Neural progenitor cell (in vitro differentiated cells): ENCODE data around the gene FXYD7. TPM values are rescaled to one million over a fixed set of nuclear protein-coding genes. Genes with fewer than 3 reads are reported as not detected.

Experiments used
- DNase-seq: peaks from one replicate; pipeline ENCODE4 v3.0.0-alpha.2; 2016; ENCODE audit warnings: low spot score
- H2AFZ ChIP-seq: fragments of 200-600 bp; sonication (generic); replicated peaks from 2 replicates; pipeline ENCODE4 v1.6.1; 2016; ENCODE audit warnings: antibody characterized with exemption
- H3F3A ChIP-seq: fragments of 200-600 bp; sonication (generic); 2 replicates; pipeline ENCODE4 v1.6.1; 2016; ENCODE audit warnings: antibody characterized with exemption, low read depth
- H3K27ac ChIP-seq: fragments of 200-600 bp; sonication (generic); 2 replicates; pipeline ENCODE4 v1.5.1; 2016; ENCODE audit warnings: mild to moderate bottlenecking
- H3K27me3 ChIP-seq: fragments of 200-600 bp; sonication (generic); 2 replicates; pipeline ENCODE4 v1.6.1; 2016; ENCODE audit warnings: mild to moderate bottlenecking, moderate library complexity
- H3K36me3 ChIP-seq: fragments of 200-600 bp; sonication (generic); 2 replicates; pipeline ENCODE4 v1.5.1; 2016
- H3K4me1 ChIP-seq: fragments of 200-600 bp; sonication (generic); 2 replicates; pipeline ENCODE4 v1.6.1; 2016; ENCODE audit warnings: mixed run types
- H3K4me2 ChIP-seq: fragments of 200-600 bp; sonication (generic); 2 replicates; pipeline ENCODE4 v1.6.1; 2016
- H3K4me3 ChIP-seq: fragments of 200-600 bp; sonication (generic); 2 replicates; pipeline ENCODE4 v1.5.1; 2016
- H3K79me2 ChIP-seq: fragments of 200-600 bp; sonication (generic); 2 replicates; pipeline ENCODE4 v1.6.1; 2016; ENCODE audit warnings: low read depth
- H3K9ac ChIP-seq: fragments of 200-600 bp; sonication (generic); 2 replicates; pipeline ENCODE4 v1.6.1; 2016
- H3K9me3 ChIP-seq: fragments of 200-600 bp; sonication (generic); 2 replicates; pipeline ENCODE4 v1.5.1; 2016; ENCODE audit warnings: low read depth
- H4K20me1 ChIP-seq: fragments of 200-600 bp; sonication (generic); 2 replicates; pipeline ENCODE4 v1.6.1; 2016; ENCODE audit warnings: low read depth
- H3K27ac Mint-ChIP-seq: 3 replicates; pipeline ENCODE4 v1.8.0; 2021; ENCODE audit warnings: mixed read lengths
- H3K27me3 Mint-ChIP-seq: 2 replicates; pipeline ENCODE4 v1.8.0; 2022; ENCODE audit warnings: low read depth, mild to moderate bottlenecking, inconsistent platforms, moderate library complexity, mixed read lengths; ENCODE audit not compliant: insufficient read depth
- H3K36me3 Mint-ChIP-seq: 3 replicates; pipeline ENCODE4 v1.8.0; 2021; ENCODE audit warnings: mixed read lengths
- H3K4me1 Mint-ChIP-seq: 3 replicates; pipeline ENCODE4 v1.8.0; 2021; ENCODE audit warnings: mixed read lengths
- H3K4me3 Mint-ChIP-seq: 3 replicates; pipeline ENCODE4 v1.8.0; 2021; ENCODE audit warnings: mild to moderate bottlenecking, moderate library complexity, mixed read lengths
- H3K9me3 Mint-ChIP-seq: 3 replicates; pipeline ENCODE4 v1.8.0; 2020; ENCODE audit warnings: mixed read lengths
- EZH2 ChIP-seq: fragments of 200-600 bp; sonication (generic); IDR thresholded peaks from 2 replicates; pipeline ENCODE4 v1.6.1; 2017; ENCODE audit warnings: antibody characterized with exemption, mild to moderate bottlenecking, moderate library complexity
- EZH2phosphoT487 ChIP-seq: fragments of 200-600 bp; sonication (generic); IDR thresholded peaks from 2 replicates; pipeline ENCODE4 v1.6.1; 2017; ENCODE audit warnings: antibody characterized with exemption
- total RNA-seq: library from RNA; depleted of rRNA; stranded (reverse); fragments of >200 nt; gene quantifications from 2 replicates; pipeline ENCODE4 v1.2.3, GENCODE V29; 2015; ENCODE audit warnings: low replicate concordance
- TF ChIP-seq, protein P1 (sequence below): fragments of 200-600 bp; sonication (generic); IDR thresholded peaks from 2 replicates; pipeline ENCODE4 v1.5.1; 2017; ENCODE audit warnings: antibody characterized with exemption, mild to moderate bottlenecking

Gene FXYD7
- total RNA-seq, 1 donor from 2014 or later: 0.13 TPM

DNA sequence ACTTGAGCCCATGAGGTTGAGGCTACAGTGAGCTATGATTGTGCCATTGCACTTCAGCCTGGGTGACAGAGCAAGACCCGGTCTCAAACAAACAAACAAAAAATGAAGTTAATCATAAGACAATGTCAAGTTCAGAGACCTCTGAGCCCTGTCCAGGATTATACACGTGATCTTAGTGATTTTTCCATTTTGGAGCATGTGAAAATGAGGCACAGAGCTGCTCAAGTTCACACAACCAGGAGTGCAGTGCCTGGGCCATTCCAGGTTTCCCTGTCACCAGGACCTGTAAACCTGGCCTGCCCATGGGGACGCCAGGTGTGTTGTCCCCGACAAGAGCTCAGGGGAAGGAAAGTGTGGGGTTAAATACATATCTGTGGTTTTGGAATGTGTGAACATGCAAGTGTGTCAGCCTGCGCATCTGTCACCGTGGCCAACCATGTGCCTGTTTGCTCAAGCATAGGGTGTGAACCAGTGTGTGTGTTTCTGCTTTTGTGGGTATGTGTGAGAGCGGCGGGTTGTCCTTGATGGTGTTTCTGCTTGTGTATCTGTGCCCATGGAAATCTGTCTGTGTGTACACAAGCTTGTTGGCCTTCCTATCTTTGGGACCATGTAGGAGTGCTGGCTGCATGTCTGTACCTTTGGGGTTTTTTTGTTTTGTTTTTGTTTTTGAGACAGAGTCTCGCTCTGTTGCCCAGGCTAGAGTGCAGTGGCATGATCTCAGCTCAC lies 5.9 kb upstream of the FXYD7 start:
- no peak for DNase-seq
- H3K36me3 Mint-ChIP-seq: no peaks in the 10 kb centered on the region

DNA sequence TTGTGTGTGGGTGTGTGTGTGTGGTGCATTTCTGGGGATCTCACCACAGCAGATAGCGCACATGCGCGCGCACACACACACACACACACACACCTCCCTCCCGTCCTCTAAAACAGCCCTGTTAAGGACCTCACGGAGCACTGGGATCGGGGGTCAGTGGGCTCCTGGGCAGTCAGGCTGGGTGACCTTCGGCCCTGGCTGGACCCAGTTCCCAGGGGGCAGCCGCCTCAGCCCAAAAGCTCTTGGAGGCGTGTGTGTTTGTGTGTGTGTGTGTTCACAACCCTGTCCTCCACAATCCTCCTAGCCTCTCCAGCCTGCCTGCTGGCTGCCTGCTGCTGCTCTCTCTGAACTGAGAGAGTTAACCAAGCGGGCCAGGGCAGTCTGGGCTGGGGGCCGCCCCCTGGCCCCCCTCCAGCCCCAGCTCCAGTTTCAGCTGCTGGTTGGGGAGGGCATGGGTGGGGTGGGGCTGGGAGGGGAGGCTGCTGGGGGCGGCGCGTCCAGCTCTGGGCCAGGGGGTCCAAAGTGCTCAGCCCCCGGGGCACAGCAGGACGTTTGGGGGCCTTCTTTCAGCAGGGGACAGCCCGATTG lies 4.7 kb upstream of the FXYD7 start, which contains the start of gene FXYD1:
TSS of gene FXYD1 (plus strand) at position 520 of the 588 bp plus-strand sequence. CDS start 1,256 bp downstream, outside the sequence.
- H3K9me3 ChIP-seq: no peaks in the 10 kb centered on the region
- H4K20me1 ChIP-seq: peaks cover 3% of the 10 kb centered on the region
- H2AFZ ChIP-seq: no peak within 1 kb of the TSS
- H3K27ac ChIP-seq: no peak within 1 kb of the TSS
- peaks cover 33% of the 10 kb centered on the region for H3K27me3 ChIP-seq
- H3K4me1 ChIP-seq: peaks cover 34% of the 10 kb centered on the region
- H3K79me2 ChIP-seq: no peaks in the 10 kb centered on the region
- Mint-ChIP-seq H3K36me3 (no peaks in the 10 kb centered on the region), H3K27ac (peak within 1 kb of the TSS; percentile 88), H3K4me3 (peak within 1 kb of the TSS; percentile 76), H3K4me1 (peaks cover 52% of the 10 kb centered on the region), H3K27me3 (peaks cover 21% of the 10 kb centered on the region), H3K9me3 (peaks cover 3% of the 10 kb centered on the region)
- TF ChIP-seq, protein P1, sequence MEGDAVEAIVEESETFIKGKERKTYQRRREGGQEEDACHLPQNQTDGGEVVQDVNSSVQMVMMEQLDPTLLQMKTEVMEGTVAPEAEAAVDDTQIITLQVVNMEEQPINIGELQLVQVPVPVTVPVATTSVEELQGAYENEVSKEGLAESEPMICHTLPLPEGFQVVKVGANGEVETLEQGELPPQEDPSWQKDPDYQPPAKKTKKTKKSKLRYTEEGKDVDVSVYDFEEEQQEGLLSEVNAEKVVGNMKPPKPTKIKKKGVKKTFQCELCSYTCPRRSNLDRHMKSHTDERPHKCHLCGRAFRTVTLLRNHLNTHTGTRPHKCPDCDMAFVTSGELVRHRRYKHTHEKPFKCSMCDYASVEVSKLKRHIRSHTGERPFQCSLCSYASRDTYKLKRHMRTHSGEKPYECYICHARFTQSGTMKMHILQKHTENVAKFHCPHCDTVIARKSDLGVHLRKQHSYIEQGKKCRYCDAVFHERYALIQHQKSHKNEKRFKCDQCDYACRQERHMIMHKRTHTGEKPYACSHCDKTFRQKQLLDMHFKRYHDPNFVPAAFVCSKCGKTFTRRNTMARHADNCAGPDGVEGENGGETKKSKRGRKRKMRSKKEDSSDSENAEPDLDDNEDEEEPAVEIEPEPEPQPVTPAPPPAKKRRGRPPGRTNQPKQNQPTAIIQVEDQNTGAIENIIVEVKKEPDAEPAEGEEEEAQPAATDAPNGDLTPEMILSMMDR: no peak
- TF ChIP-seq EZH2phosphoT487 (no peak), EZH2 (no peak)
- H3K4me2 ChIP-seq: peak within 1 kb of the TSS; percentile 34
- H3F3A ChIP-seq: peaks cover 27% of the 10 kb centered on the region
- H3K4me3 ChIP-seq: no peak within 1 kb of the TSS
- DNase-seq: no peak
- H3K9ac ChIP-seq: no peak within 1 kb of the TSS
- H3K36me3 ChIP-seq: no peaks in the 10 kb centered on the region

More for the DNA sequence above, 5.9 kb upstream of the FXYD7 start:
- peaks cover 20% of the 10 kb centered on the region for H3K27me3 ChIP-seq
- Mint-ChIP-seq H3K4me3 (peak overlapping the region; percentile 8), H3K27me3 (peaks cover 24% of the 10 kb centered on the region), H3K9me3 (peaks cover 8% of the 10 kb centered on the region), H3K4me1 (peaks cover 51% of the 10 kb centered on the region), H3K27ac (peak overlapping the region; percentile 51)
- no peak overlapping the region for H3K9ac ChIP-seq
- no peaks in the 10 kb centered on the region for H3K36me3 ChIP-seq
- no peak overlapping the region for H3K4me2 ChIP-seq
- no peak overlapping the region for H3K4me3 ChIP-seq
- peaks cover 19% of the 10 kb centered on the region for H3F3A ChIP-seq
- H2AFZ ChIP-seq: no peak overlapping the region
- H3K27ac ChIP-seq: no peak overlapping the region
- H3K4me1 ChIP-seq: peaks cover 29% of the 10 kb centered on the region
- no peaks in the 10 kb centered on the region for H3K79me2 ChIP-seq
- peaks cover 3% of the 10 kb centered on the region for H4K20me1 ChIP-seq
- H3K9me3 ChIP-seq: no peaks in the 10 kb centered on the region
- no peak for TF ChIP-seq EZH2phosphoT487
- TF ChIP-seq, protein P1: no peak
- no peak for TF ChIP-seq EZH2

DNA sequence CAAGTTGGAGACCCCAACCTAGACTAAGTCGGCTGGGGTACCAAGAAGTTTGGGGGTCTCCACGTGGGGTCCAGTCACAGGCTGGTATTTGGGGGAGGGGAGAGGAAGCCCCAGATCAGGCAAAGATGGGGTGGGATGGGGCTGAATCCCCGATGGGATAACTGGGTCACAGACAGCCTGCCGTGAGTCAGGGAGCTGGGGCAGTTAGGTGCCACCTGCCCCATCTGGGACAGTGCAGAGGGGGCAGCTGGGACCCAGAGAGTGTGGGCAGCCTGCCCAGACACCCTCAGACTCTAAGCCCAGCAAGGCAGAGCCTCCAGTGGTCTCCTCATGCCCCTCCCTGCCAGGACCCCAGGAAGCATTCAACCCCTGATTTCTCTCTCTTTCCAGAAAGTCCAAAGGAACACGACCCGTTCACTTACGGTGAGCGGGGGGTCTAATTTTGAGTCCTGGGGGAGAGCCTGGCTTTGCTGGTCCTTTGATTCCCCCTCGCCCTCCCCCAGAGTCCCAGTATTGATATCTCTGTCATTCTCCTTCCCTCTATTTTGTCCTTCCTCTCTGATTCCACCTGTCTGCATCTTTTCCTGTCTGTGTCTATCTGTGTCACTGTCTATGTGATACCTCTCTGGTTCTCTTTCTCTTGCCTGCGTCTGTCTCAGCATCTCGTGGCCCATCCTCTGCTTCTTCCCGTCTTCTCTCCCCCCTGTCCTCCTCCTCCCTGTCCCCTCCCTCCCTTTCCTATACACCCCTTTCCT lies 2.7 kb upstream of the FXYD7 start:
- Histone ChIP-seq H3K4me2 (peak overlapping the region; percentile 61), H4K20me1 (peaks cover 3% of the 10 kb centered on the region), H3F3A (peaks cover 44% of the 10 kb centered on the region), H3K4me1 (peaks cover 38% of the 10 kb centered on the region), H3K27ac (no peak overlapping the region), H3K36me3 (no peaks in the 10 kb centered on the region), H3K27me3 (peaks cover 53% of the 10 kb centered on the region), H3K9me3 (no peaks in the 10 kb centered on the region), H3K79me2 (no peaks in the 10 kb centered on the region), H3K9ac (no peak overlapping the region), H2AFZ (no peak overlapping the region), H3K4me3 (no peak overlapping the region)
- Mint-ChIP-seq H3K9me3 (peaks cover 3% of the 10 kb centered on the region), H3K4me1 (peaks cover 60% of the 10 kb centered on the region), H3K4me3 (peak overlapping the region; percentile 75), H3K27ac (peak overlapping the region; percentile 1), H3K36me3 (no peaks in the 10 kb centered on the region), H3K27me3 (peaks cover 35% of the 10 kb centered on the region)
- TF ChIP-seq EZH2 (no peak), EZH2phosphoT487 (no peak)
- TF ChIP-seq, protein P1: no peak
- DNase-seq: no peak
